GM12878 (cell line): ENCODE results near the gene UBTF. TPM values are rescaled to one million over a fixed set of nuclear protein-coding genes. Genes with fewer than 3 reads are reported as not detected.

Experiments used
- ATAC-seq: fragments of 200-7000 bp; cut with Tn5 transposase; 3 replicates; pipeline ENCODE4 v1.9.1; 2020; ENCODE audit warnings: mild to moderate bottlenecking, moderate library complexity
- BruUV-seq: library from RNA; stranded (reverse); fragments of 400-500 nt; replicated peaks from 2 replicates; lab custom pipeline; 2021; lab: Mats Ljungman, UMichigan
- CTCF ChIA-PET: fragments of 300-600 bp; sonication (Branson Sonifier 250); formaldehyde crosslinking; extraction: SDS; loops from one replicate; lab custom pipeline; 2021; ENCODE audit warnings: inconsistent platforms; lab: Yijun Ruan, JAX
- POLR2A ChIA-PET: fragments of 350-600 bp; formaldehyde crosslinking; extraction: SDS; loops from one replicate; lab custom pipeline; 2021; ENCODE audit warnings: inconsistent platforms; lab: Charles Lee
- RAD21 ChIA-PET: fragments of 300-600 bp; sonication (Branson Sonifier 250); formaldehyde crosslinking; loops from one replicate; lab custom pipeline; 2023; ENCODE audit warnings: antibody characterized with exemption; ENCODE audit not compliant: unreplicated experiment; lab: Charles Lee
- SMC1A ChIA-PET: fragments of 300-600 bp; sonication (Branson Sonifier 250); formaldehyde crosslinking; loops from one replicate; lab custom pipeline; 2023; ENCODE audit not compliant: unreplicated experiment, uncharacterized antibody; lab: Charles Lee
- DNase-seq: peaks from one replicate; pipeline ENCODE4 v3.0.0-alpha.2; 2011; ENCODE audit warnings: low read depth, low spot score
- FAIRE-seq: peaks from 3 replicates; lab custom pipeline; 2011; peaks lifted over from hg19 to GRCh38; lab: Jason Lieb, UNC
- H2AFZ ChIP-seq: 2 replicates; pipeline ENCODE4 v1.6.0; 2011; ENCODE audit warnings: low read depth, low read length, control low read depth; ENCODE audit not compliant: control insufficient read depth
- H3K27ac ChIP-seq: 2 replicates; pipeline ENCODE4 v1.5.1; 2011; ENCODE audit warnings: control low read depth; ENCODE audit not compliant: control insufficient read depth, insufficient read depth
- H3K27me3 ChIP-seq, 2 experiments: replicated peaks in 1 of 2; 2 replicates each; pipeline versions ENCODE4 v1.6.0 to v1.6.1; 2011; ENCODE audit warnings: low read length in 1 of 2; ENCODE audit not compliant: control insufficient read depth in 2 of 2, insufficient read depth in 2 of 2
- H3K36me3 ChIP-seq, 2 experiments: 2 replicates each; pipeline ENCODE4 v1.5.1; 2011; ENCODE audit warnings: low read length in 1 of 2; ENCODE audit not compliant: control insufficient read depth in 2 of 2, insufficient read depth in 2 of 2
- H3K4me1 ChIP-seq: 2 replicates; pipeline ENCODE4 v1.6.1; 2011; ENCODE audit warnings: mild to moderate bottlenecking, low read length, moderate library complexity, mixed read lengths; ENCODE audit not compliant: control insufficient read depth, insufficient read depth
- H3K4me2 ChIP-seq: 2 replicates; pipeline ENCODE4 v1.6.0; 2011; ENCODE audit warnings: control low read depth; ENCODE audit not compliant: control insufficient read depth, insufficient read depth
- H3K4me3 ChIP-seq: fragments of 200-600 bp; sonication (generic); 2 replicates; pipeline ENCODE4 v1.5.1; 2016
- H3K79me2 ChIP-seq: 2 replicates; pipeline ENCODE4 v1.6.0; 2011; ENCODE audit warnings: low read length; ENCODE audit not compliant: control insufficient read depth, insufficient read depth
- H3K9ac ChIP-seq: 2 replicates; pipeline ENCODE4 v1.8.0; 2011; ENCODE audit warnings: low read length, control low read depth, mixed read lengths; ENCODE audit not compliant: control insufficient read depth, insufficient read depth
- H3K9me3 ChIP-seq: replicated peaks from 3 replicates; pipeline ENCODE4 v1.5.1; 2011; ENCODE audit warnings: mild to moderate bottlenecking, low read length; ENCODE audit not compliant: control insufficient read depth, insufficient read depth
- H4K20me1 ChIP-seq: 2 replicates; pipeline ENCODE4 v1.6.0; 2011; ENCODE audit not compliant: control insufficient read depth, insufficient read depth
- E2F4 ChIP-seq: IDR thresholded peaks from 2 replicates; pipeline ENCODE4 v1.6.1; 2012; ENCODE audit warnings: low read depth, low read length, improper control_type of control experiment
- MAX ChIP-seq: IDR thresholded peaks from 2 replicates; pipeline ENCODE4 v1.6.1; 2012; ENCODE audit warnings: low read depth, low read length, improper control_type of control experiment
- MLLT1 ChIP-seq: fragments of 450-650 bp; IDR thresholded peaks from 2 replicates; pipeline ENCODE4 v1.6.1; 2016; ENCODE audit warnings: mild to moderate bottlenecking
- POLR2AphosphoS2 ChIP-seq: IDR thresholded peaks from 2 replicates; pipeline ENCODE4 v1.6.1; 2011; ENCODE audit warnings: low read depth, mild to moderate bottlenecking, low read length, improper control_type of control experiment, moderate library complexity
- RELB ChIP-seq: fragments of 450-650 bp; IDR thresholded peaks from 2 replicates; pipeline ENCODE4 v1.6.1; 2017; ENCODE audit warnings: low read depth, mild to moderate bottlenecking, moderate library complexity
- RUNX3 ChIP-seq: IDR thresholded peaks from 2 replicates; pipeline ENCODE4 v1.6.1; 2012; ENCODE audit warnings: low read length, inconsistent platforms
- SMARCA5 ChIP-seq: fragments of 450-650 bp; IDR thresholded peaks from 2 replicates; pipeline ENCODE4 v1.6.1; 2017; ENCODE audit warnings: mild to moderate bottlenecking
- ZBTB11 ChIP-seq: fragments of 450-650 bp; formaldehyde crosslinking; IDR thresholded peaks from 2 replicates; pipeline ENCODE4 v1.5.0; 2022; ENCODE audit warnings: mild to moderate bottlenecking, missing genetic modification characterization
- WGBS: methylation state at CpG from one replicate; pipeline ENCODE4 v1.1.6; 2016; ENCODE audit warnings: low lambda C conversion rate; ENCODE audit not compliant: insufficient replicate concordance, insufficient coverage; ENCODE audit errors: missing lambda C conversion rate; 5-methylcytosine and 5-hydroxymethylcytosine counted together
- in situ Hi-C: fragments of 300-500 bp; cut with MboI; formaldehyde crosslinking; loops from 9 replicates; pipeline ENCODE4 v1.14.3; 2018; ENCODE audit warnings: mixed read lengths
- intact Hi-C: fragments of 100-400 bp; cut with micrococcal nuclease; formaldehyde crosslinking; loops from one replicate; pipeline ENCODE4 v1.14.2; 2022; ENCODE audit not compliant: unreplicated experiment
- polyA plus RNA-seq, 11 experiments: library from polyadenylated mRNA; depleted of rRNA in 4 of 11; unstranded in 6 of 11; stranded (reverse) in 5 of 11; fragments of >200 nt; fragmentation: Nextera tagmentation in 4 of 11; fragmentation: Illumina TruSeq in 1 of 11; extraction: Ambion mirVana in 4 of 11; extraction: Trizol in 1 of 11; gene quantifications; 1 replicate in 1 of 11; 2 replicates in 10 of 11; pipeline versions ENCODE4 v1.2.1 to v1.2.3, GENCODE V29; 2011 to 2016; ENCODE audit warnings: inconsistent platforms in 2 of 11, missing spikeins in 2 of 11, low read depth in 1 of 11
- total RNA-seq, 4 experiments: library from RNA; depleted of rRNA in 3 of 4; stranded (reverse); fragments of >200 nt in 3 of 4; fragmentation: Illumina TruSeq in 1 of 4; extraction: Trizol in 1 of 4; gene quantifications; 2 replicates each; pipeline versions ENCODE4 v1.2.1 to v1.2.3, GENCODE V29; 2013 to 2021

Gene UBTF
- total and polyA plus RNA-seq, 10 of the 15 experiments (the other 5 are each of a cell fraction or from before 2014, with no cell fraction given) = 2.2 to 124 (median 79.6) TPM

- Histone ChIP-seq H3K9ac (peak overlapping the region; percentile 88), H3K27ac (peak overlapping the region; percentile 89), H3K4me3 (peak overlapping the region; percentile 98), H4K20me1 (no peaks in the 10 kb centered on the region), H3K36me3 (no peaks in the 10 kb centered on the region), H3K79me2 (peaks cover 50% of the 10 kb centered on the region), H3K4me1 (peaks cover 4% of the 10 kb centered on the region), H3K4me2 (peak overlapping the region; percentile 93), H2AFZ (peak overlapping the region; percentile 72), H3K9me3 (no peaks in the 10 kb centered on the region), H3K27me3 (no peaks in the 10 kb centered on the region)
- FAIRE-seq = no peak
- TSS peak; percentile 68 for BruUV-seq
- in situ Hi-C loops = loop anchor here (25.0 kb wide), 1 partner anchor 291 kb away; the partner anchor contains the start of gene GPATCH8
- 0% methylated on average over 14 of the region's 17 CpGs for WGBS
- intact Hi-C loops = loop anchor here (2.0 kb wide), 1 partner anchor 23 kb away; no protein-coding TSS in a partner anchor
- ATAC-seq = no peak
- SMC1A ChIA-PET = interaction anchor here (0.8 to 1.9 kb wide), 8 partner anchors 9 to 124 kb away, joined by 3 to 8 read pairs (median 4); partner anchors contain the start of gene GRN
- TF ChIP-seq E2F4 (no peak), MLLT1 (0 out of 2 replicates have a peak, but pooled peaks have one; percentile 2), MAX (no peak), RUNX3 (0 out of 2 replicates have a peak, but pooled peaks have one; percentile 0), ZBTB11 (CRISPR knock-in tag) (no peak), POLR2AphosphoS2 (no peak), SMARCA5 (0 out of 2 replicates have a peak, but pooled peaks have one; percentile 7), RELB (0 out of 2 replicates have a peak, but pooled peaks have one; percentile 15)
- CTCF ChIA-PET = interaction anchor here (0.6 to 2.9 kb wide), 16 partner anchors 9 to 177 kb away, joined by 3 to 19 read pairs (median 6); partner anchors contain the start of genes GRN and TMUB2
- RAD21 ChIA-PET = interaction anchor here (0.6 to 2.8 kb wide), 16 partner anchors 9 to 124 kb away, joined by 3 to 16 read pairs (median 4); partner anchors contain the start of genes GRN, SLC25A39 and TMUB2
- DNase-seq = no peak
- POLR2A ChIA-PET = interaction anchor here (0.6 to 2.1 kb wide), 15 partner anchors 12 to 150 kb away, joined by 3 to 26 read pairs (median 5); partner anchors contain the start of genes GRN, SLC25A39 and TMUB2
Observed at GRCh38 chr17:44221862-44222111, 2.3 kb upstream of the UBTF start.
